ENCODE measurements around the gene PTDSS2. TPM values are rescaled to one million over a fixed set of nuclear protein-coding genes. Genes with fewer than 3 reads are reported as not detected.
A peak's percentile ranks its signal among the peaks of the same experiment; 100 is the strongest.

Gene PTDSS2
- polyA plus RNA-seq, 3 donors = 9.3 to 18.3 (median 12.4) TPM

DNA sequence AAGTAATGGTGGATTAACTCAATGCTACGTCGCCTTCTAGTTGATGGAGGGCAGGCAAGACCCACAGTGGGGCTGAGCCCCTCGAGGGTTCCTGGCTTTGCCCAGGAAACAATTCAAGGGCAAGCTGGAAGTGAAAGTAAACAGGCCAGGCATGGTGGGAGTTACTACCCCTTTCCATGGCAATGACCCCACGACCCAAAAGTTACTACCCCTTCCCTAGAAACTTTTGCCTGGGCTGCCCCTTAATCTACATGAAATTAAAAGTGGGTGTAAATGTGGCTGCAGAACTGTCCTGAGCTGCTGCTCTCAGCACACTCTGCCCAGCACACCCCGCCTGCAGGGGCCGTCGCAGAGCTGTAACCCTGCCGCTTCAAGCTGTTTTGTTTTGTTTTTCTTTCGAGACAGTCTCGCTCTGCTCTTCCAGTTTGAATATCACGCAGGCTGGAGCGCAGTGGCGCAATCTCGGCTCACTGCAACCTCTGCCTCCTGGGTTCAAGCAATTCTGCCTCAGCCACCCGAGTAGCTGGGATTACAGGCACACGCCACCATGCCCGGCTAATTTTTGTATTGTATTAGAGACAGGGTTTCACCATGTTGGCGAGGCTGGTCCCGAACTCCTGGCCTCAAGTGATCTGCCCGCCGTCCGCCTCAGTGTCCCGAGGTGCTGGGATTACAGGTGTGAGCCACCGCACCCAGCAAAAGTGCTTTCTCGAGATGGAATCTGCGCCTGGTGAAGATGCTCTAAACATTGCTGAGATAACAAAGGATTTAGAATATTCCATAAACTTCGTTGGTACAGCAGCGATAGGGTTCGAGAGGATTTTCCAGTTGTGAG lies 62.9 kb downstream of the PTDSS2 start:
- Histone ChIP-seq H3K4me3 (replicated peaks in 1 of 3; ENCODE audit: low read depth in 2 of 3, low read length in 3 of 3) (no peak overlapping the region), H3K27me3 (ENCODE audit: control insufficient read depth in 2 of 2, insufficient read depth in 2 of 2, low read length in 2 of 2) (no peaks in the 10 kb centered on the region), H3K9ac (ENCODE audit: insufficient read depth, low read length, poor library complexity, severe bottlenecking) (no peak overlapping the region), H3K4me1 (ENCODE audit: control insufficient read depth in 1 of 2, insufficient read depth in 2 of 2, low read length in 2 of 2) (peaks cover 18 to 23% of the 10 kb centered on the region in 2 donors), H4K20me1 (ENCODE audit: insufficient read depth, low read length) (no peaks in the 10 kb centered on the region), H3K9me3 (replicated peaks in 1 of 2; ENCODE audit: control insufficient read depth in 1 of 2, insufficient read depth in 1 of 2, low read length in 2 of 2) (peaks cover 5 to 16% of the 10 kb centered on the region in 2 donors), H3K36me3 (replicated peaks in 1 of 2; ENCODE audit: control insufficient read depth in 1 of 2, insufficient read depth in 2 of 2, low read length in 2 of 2) (peaks cover 0 to 15% of the 10 kb centered on the region in 2 donors), H3K27ac (ENCODE audit: low read depth in 1 of 2, low read length in 2 of 2) (no peak overlapping the region), H2AFZ (ENCODE audit: insufficient read depth, low read depth, low read length, poor library complexity, severe bottlenecking) (no peak overlapping the region), H3K4me2 (replicated peaks; ENCODE audit: extremely low read depth, low read length, poor library complexity, severe bottlenecking) (no peak overlapping the region), H3K79me2 (ENCODE audit: insufficient read depth, low read length) (peaks cover 5% of the 10 kb centered on the region)
- peak overlapping the region in 5 of 7 donors; percentile 55 to 86 (median 64) for H3K27ac Mint-ChIP-seq
- peaks cover 18 to 63% of the 10 kb centered on the region in 2 donors for H3K36me3 Mint-ChIP-seq
- TF ChIP-seq, protein P1, sequence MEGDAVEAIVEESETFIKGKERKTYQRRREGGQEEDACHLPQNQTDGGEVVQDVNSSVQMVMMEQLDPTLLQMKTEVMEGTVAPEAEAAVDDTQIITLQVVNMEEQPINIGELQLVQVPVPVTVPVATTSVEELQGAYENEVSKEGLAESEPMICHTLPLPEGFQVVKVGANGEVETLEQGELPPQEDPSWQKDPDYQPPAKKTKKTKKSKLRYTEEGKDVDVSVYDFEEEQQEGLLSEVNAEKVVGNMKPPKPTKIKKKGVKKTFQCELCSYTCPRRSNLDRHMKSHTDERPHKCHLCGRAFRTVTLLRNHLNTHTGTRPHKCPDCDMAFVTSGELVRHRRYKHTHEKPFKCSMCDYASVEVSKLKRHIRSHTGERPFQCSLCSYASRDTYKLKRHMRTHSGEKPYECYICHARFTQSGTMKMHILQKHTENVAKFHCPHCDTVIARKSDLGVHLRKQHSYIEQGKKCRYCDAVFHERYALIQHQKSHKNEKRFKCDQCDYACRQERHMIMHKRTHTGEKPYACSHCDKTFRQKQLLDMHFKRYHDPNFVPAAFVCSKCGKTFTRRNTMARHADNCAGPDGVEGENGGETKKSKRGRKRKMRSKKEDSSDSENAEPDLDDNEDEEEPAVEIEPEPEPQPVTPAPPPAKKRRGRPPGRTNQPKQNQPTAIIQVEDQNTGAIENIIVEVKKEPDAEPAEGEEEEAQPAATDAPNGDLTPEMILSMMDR (IDR thresholded peaks at IDR 0.05) = no peak
- DNase-seq = no peak
- H3K27me3 Mint-ChIP-seq (ENCODE audit: low read depth in 3 of 3) = peaks cover 0 to 3% (median 0%) of the 10 kb centered on the region in 3 donors
- WGBS (ENCODE audit: insufficient coverage) = 92% methylated on average over 22 of the region's 29 CpGs
- no peak overlapping the region for H3K4me3 Mint-ChIP-seq
- intact Hi-C loops (cut with micrococcal nuclease) = no loop called here
- H3K9me3 Mint-ChIP-seq = peaks cover 12 to 19% (median 13%) of the 10 kb centered on the region in 7 donors
- H3K4me1 Mint-ChIP-seq = peaks cover 27% of the 10 kb centered on the region

DNA sequence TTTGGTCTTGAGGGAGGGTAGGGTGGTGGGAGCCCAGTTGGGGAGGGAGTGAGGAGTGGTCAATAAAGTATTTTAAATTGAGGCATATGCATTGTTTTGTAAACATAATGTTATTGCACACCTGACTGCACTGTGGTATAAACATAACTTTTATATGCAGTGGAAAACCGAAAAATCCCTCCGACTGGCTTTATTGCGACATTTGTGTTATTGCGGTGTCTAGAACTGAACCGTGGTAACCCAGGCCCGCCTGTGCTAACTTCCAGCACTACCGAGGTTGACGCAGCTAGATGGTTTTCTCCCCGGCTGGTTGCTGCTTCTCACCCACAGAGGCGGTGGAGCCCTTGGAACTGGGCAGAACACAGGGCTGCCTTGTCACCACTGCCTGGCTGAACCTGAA lies 64.5 kb downstream of the PTDSS2 start:
- Histone ChIP-seq H3K9ac (ENCODE audit: insufficient read depth, low read length, poor library complexity, severe bottlenecking) (no peak overlapping the region), H3K27me3 (ENCODE audit: control insufficient read depth in 2 of 2, insufficient read depth in 2 of 2, low read length in 2 of 2) (no peaks in the 10 kb centered on the region), H4K20me1 (ENCODE audit: insufficient read depth, low read length) (no peaks in the 10 kb centered on the region), H3K4me3 (replicated peaks in 1 of 3; ENCODE audit: low read depth in 2 of 3, low read length in 3 of 3) (no peak overlapping the region), H2AFZ (ENCODE audit: insufficient read depth, low read depth, low read length, poor library complexity, severe bottlenecking) (no peak overlapping the region), H3K4me2 (replicated peaks; ENCODE audit: extremely low read depth, low read length, poor library complexity, severe bottlenecking) (no peak overlapping the region), H3K27ac (ENCODE audit: low read depth in 1 of 2, low read length in 2 of 2) (no peak overlapping the region), H3K79me2 (ENCODE audit: insufficient read depth, low read length) (no peaks in the 10 kb centered on the region), H3K36me3 (replicated peaks in 1 of 2; ENCODE audit: control insufficient read depth in 1 of 2, insufficient read depth in 2 of 2, low read length in 2 of 2) (peaks cover 0 to 7% of the 10 kb centered on the region in 2 donors), H3K4me1 (ENCODE audit: control insufficient read depth in 1 of 2, insufficient read depth in 2 of 2, low read length in 2 of 2) (peaks cover 25 to 27% of the 10 kb centered on the region in 2 donors), H3K9me3 (replicated peaks in 1 of 2; ENCODE audit: control insufficient read depth in 1 of 2, insufficient read depth in 1 of 2, low read length in 2 of 2) (peaks cover 5 to 16% of the 10 kb centered on the region in 2 donors)
- DNase-seq = peak in 1 of 3 donors; percentile 23
- Mint-ChIP-seq H3K27ac (peak overlapping the region in 1 of 7 donors; percentile 68), H3K36me3 (peaks cover 18 to 52% of the 10 kb centered on the region in 2 donors), H3K27me3 (ENCODE audit: low read depth in 3 of 3) (peaks cover 0 to 5% (median 3%) of the 10 kb centered on the region in 3 donors), H3K4me3 (no peak overlapping the region), H3K4me1 (peaks cover 30% of the 10 kb centered on the region), H3K9me3 (peaks cover 12 to 19% (median 13%) of the 10 kb centered on the region in 7 donors)
- WGBS (ENCODE audit: insufficient coverage) = 17% methylated on average over 7 of the region's 10 CpGs
- TF ChIP-seq, protein P1 (IDR thresholded peaks at IDR 0.05) = no peak
- intact Hi-C loops (cut with micrococcal nuclease) = no loop called here

All from CD14-positive monocyte (primary cell).